UCSD-AML1 (cell line): ENCODE results near the gene OLIG2.

ENCODE experiments used
- DNase-seq: peaks from one replicate; lab custom pipeline; 2025; ENCODE audit not compliant: unreplicated experiment; lab: John Stamatoyannopoulos, UW

Gene OLIG2

GRCh38 chr21:33032434-33033047 is 6.8 kb downstream of the OLIG2 start:
- no peak for DNase-seq

- no peak for DNase-seq
Observed at GRCh38 chr21:33033094-33033951, 7.6 kb downstream of the OLIG2 start.

GRCh38 chr21:33033961-33034413 is 8.3 kb downstream of the OLIG2 start:
- no peak for DNase-seq

- no peak for DNase-seq
Observed at GRCh38 chr21:33035147-33035546, 9.4 kb downstream of the OLIG2 start.

- peak; percentile 80 for DNase-seq
Observed at GRCh38 chr21:33036430-33037162, 10.9 kb downstream of the OLIG2 start.

- DNase-seq = no peak
Observed at GRCh38 chr21:33037501-33037900, 11.8 kb downstream of the OLIG2 start.

- DNase-seq = no peak
Observed at GRCh38 chr21:33039536-33039935, 13.8 kb downstream of the OLIG2 start.

- DNase-seq = no peak
Observed at GRCh38 chr21:33040215-33040614, 14.5 kb downstream of the OLIG2 start.

- no peak for DNase-seq
Observed at GRCh38 chr21:33041981-33042380, 16.2 kb downstream of the OLIG2 start.

- DNase-seq = no peak
Observed at GRCh38 chr21:33042812-33043211, 17.1 kb downstream of the OLIG2 start.

- no peak for DNase-seq
Observed at GRCh38 chr21:33046455-33046854, 20.7 kb downstream of the OLIG2 start.

GRCh38 chr21:33047231-33047630 is 21.5 kb downstream of the OLIG2 start:
- no peak for DNase-seq

GRCh38 chr21:33051925-33052324 is 26.2 kb downstream of the OLIG2 start:
- DNase-seq = no peak

- DNase-seq = no peak
Observed at GRCh38 chr21:33053951-33054350, 28.2 kb downstream of the OLIG2 start.

- no peak for DNase-seq
Observed at GRCh38 chr21:33055991-33056390, 30.3 kb downstream of the OLIG2 start.

GRCh38 chr21:33057385-33057940 is 31.7 kb downstream of the OLIG2 start:
- no peak for DNase-seq

GRCh38 chr21:33058527-33058926 is 32.8 kb downstream of the OLIG2 start:
- DNase-seq = no peak

GRCh38 chr21:33058957-33059356 is 33.2 kb downstream of the OLIG2 start:
- no peak for DNase-seq

- peak; percentile 31 for DNase-seq
Observed at GRCh38 chr21:33059380-33059841, 33.7 kb downstream of the OLIG2 start.

- DNase-seq = no peak
Observed at GRCh38 chr21:33061233-33061632, 35.5 kb downstream of the OLIG2 start.

- DNase-seq = no peak
Observed at GRCh38 chr21:33063375-33063883, 37.7 kb downstream of the OLIG2 start.
